H1 (cell line): ENCODE results near the gene MAPK8IP1. TPM values are rescaled to one million over a fixed set of nuclear protein-coding genes. Genes with fewer than 3 reads are reported as not detected.

Source experiments
- CTCF ChIA-PET: fragments of 300-600 bp; sonication (Branson Sonifier 250); formaldehyde crosslinking; loops from one replicate; lab custom pipeline; 2021; ENCODE audit not compliant: partially characterized antibody; lab: Charles Lee
- POLR2A ChIA-PET: fragments of 300-600 bp; sonication (Branson Sonifier 250); formaldehyde crosslinking; loops from one replicate; lab custom pipeline; 2021; ENCODE audit warnings: inconsistent platforms; ENCODE audit not compliant: partially characterized antibody; lab: Charles Lee
- DNase-seq, 2 experiments: peaks; one replicate each; pipeline versions ENCODE4 v3.0.0 to v3.0.0-alpha.2; 2010 to 2022; ENCODE audit warnings: low spot score in 2 of 2, low read depth in 1 of 2, mixed read lengths in 1 of 2
- FAIRE-seq: peaks from 2 replicates; lab custom pipeline; 2011; peaks lifted over from hg19 to GRCh38; lab: Jason Lieb, UNC
- H2AFZ ChIP-seq: 2 replicates; pipeline ENCODE4 v1.8.1; 2012; ENCODE audit warnings: low read length, inconsistent platforms
- H2AK5ac ChIP-seq: 2 replicates; pipeline ENCODE4 v1.6.1; 2013; ENCODE audit warnings: low read depth, low read length
- H2BK120ac ChIP-seq: replicated peaks from 2 replicates; pipeline ENCODE3; 2013; ENCODE audit warnings: low read depth, low read length, inconsistent platforms
- H2BK12ac ChIP-seq: 2 replicates; pipeline ENCODE4 v1.6.1; 2013; ENCODE audit warnings: low read depth, low read length
- H2BK15ac ChIP-seq: 2 replicates; pipeline ENCODE4 v1.6.1; 2013; ENCODE audit warnings: low read length
- H2BK20ac ChIP-seq: 2 replicates; pipeline ENCODE4 v1.6.1; 2013; ENCODE audit warnings: low read length
- H2BK5ac ChIP-seq: 2 replicates; pipeline ENCODE4 v1.6.1; 2013; ENCODE audit warnings: low read depth, low read length
- H3K14ac ChIP-seq: 2 replicates; pipeline ENCODE4 v1.6.1; 2013; ENCODE audit warnings: inconsistent platforms; ENCODE audit not compliant: insufficient read length
- H3K18ac ChIP-seq: 2 replicates; pipeline ENCODE4 v1.6.1; 2013; ENCODE audit warnings: low read length; ENCODE audit errors: extremely low read depth
- H3K23ac ChIP-seq: 2 replicates; pipeline ENCODE4 v1.6.1; 2013; ENCODE audit warnings: inconsistent platforms; ENCODE audit not compliant: insufficient read length
- H3K23me2 ChIP-seq: 2 replicates; pipeline ENCODE4 v1.6.1; 2013; ENCODE audit warnings: low read depth, low read length
- H3K27ac ChIP-seq: 2 replicates; pipeline ENCODE4 v1.6.1; 2011; ENCODE audit warnings: low read depth, low read length, inconsistent platforms
- H3K27me3 ChIP-seq, 4 experiments: replicated peaks in 1 of 4; 1 replicate in 1 of 4; 2 replicates in 3 of 4; pipeline versions ENCODE4 v1.6.1 to v1.8.1; 2011 to 2013; ENCODE audit warnings: low read length in 3 of 4, mild to moderate bottlenecking in 3 of 4, inconsistent platforms in 2 of 4, mixed read lengths in 2 of 4, moderate library complexity in 1 of 4; ENCODE audit not compliant: control insufficient read depth in 3 of 4, insufficient read depth in 3 of 4; ENCODE audit errors: extremely low read depth in 1 of 4
- H3K36me3 ChIP-seq, 4 experiments: 2 replicates each; pipeline versions ENCODE4 v1.6.1 to v1.8.1; 2011 to 2013; ENCODE audit warnings: mild to moderate bottlenecking in 4 of 4, low read length in 3 of 4, moderate library complexity in 2 of 4, control low read depth in 1 of 4, inconsistent platforms in 1 of 4; ENCODE audit not compliant: insufficient read depth in 4 of 4, control insufficient read depth in 2 of 4
- H3K4ac ChIP-seq: replicated peaks from 2 replicates; pipeline ENCODE3; 2013; ENCODE audit warnings: low read length, low read depth, mixed read lengths, inconsistent platforms; ENCODE audit not compliant: insufficient read length
- H3K4me1 ChIP-seq, 4 experiments: replicated peaks in 1 of 4; 1 replicate in 1 of 4; 2 replicates in 3 of 4; pipeline versions ENCODE4 v1.6.1 to v1.8.1; 2011 to 2013; ENCODE audit warnings: low read length in 3 of 4, inconsistent platforms in 2 of 4, mixed read lengths in 1 of 4; ENCODE audit not compliant: insufficient read depth in 4 of 4, control insufficient read depth in 3 of 4
- H3K4me2 ChIP-seq, 2 experiments: 2 replicates each; pipeline versions ENCODE4 v1.6.1 to v1.8.1; 2011 to 2013; ENCODE audit warnings: low read depth in 2 of 2, low read length in 2 of 2, control low read depth in 1 of 2, inconsistent platforms in 1 of 2, mild to moderate bottlenecking in 1 of 2; ENCODE audit not compliant: insufficient read depth in 1 of 2
- H3K4me3 ChIP-seq, 4 experiments: fragments of 200-600, 300-600 bp in 1 of 4; sonication (generic), shearing (Covaris generic), sonication (Bioruptor Twin) in 1 of 4; 2 replicates each; pipeline versions ENCODE4 v1.5.1 to v1.8.1; 2011 to 2016; ENCODE audit warnings: low read length in 4 of 4, low read depth in 3 of 4, control low read depth in 2 of 4, inconsistent platforms in 2 of 4, mild to moderate bottlenecking in 2 of 4, mixed read lengths in 1 of 4, moderate library complexity in 1 of 4; ENCODE audit not compliant: insufficient read depth in 2 of 4; ENCODE audit errors: extremely low read depth in 1 of 4
- H3K56ac ChIP-seq: replicated peaks from 2 replicates; pipeline ENCODE3; 2013; ENCODE audit warnings: low read depth, mild to moderate bottlenecking, mixed read lengths, low read length, inconsistent platforms; ENCODE audit not compliant: insufficient read length
- H3K79me1 ChIP-seq: 2 replicates; pipeline ENCODE4 v1.6.1; 2013; ENCODE audit warnings: low read depth, low read length, control low read depth
- H3K79me2 ChIP-seq, 2 experiments: 2 replicates each; pipeline versions ENCODE4 v1.6.1 to v1.8.1; 2012 to 2013; ENCODE audit warnings: low read length in 2 of 2, mild to moderate bottlenecking in 2 of 2, inconsistent platforms in 1 of 2; ENCODE audit not compliant: insufficient read depth in 2 of 2, control insufficient read depth in 1 of 2
- H3K9ac ChIP-seq, 4 experiments: replicated peaks in 1 of 4; 1 replicate in 1 of 4; 2 replicates in 3 of 4; pipeline versions ENCODE4 v1.6.1 to v1.8.1; 2011 to 2013; ENCODE audit warnings: low read depth in 3 of 4, low read length in 3 of 4, control low read depth in 2 of 4, mild to moderate bottlenecking in 2 of 4, moderate library complexity in 2 of 4, inconsistent platforms in 1 of 4; ENCODE audit errors: extremely low read depth in 1 of 4
- H3K9me3 ChIP-seq, 2 experiments: 2 replicates each; pipeline versions ENCODE4 v1.6.1 to v1.8.1; 2012 to 2013; ENCODE audit warnings: mild to moderate bottlenecking in 2 of 2, moderate library complexity in 2 of 2, control low read depth in 1 of 2, inconsistent platforms in 1 of 2, low read depth in 1 of 2, low read length in 1 of 2, mixed read lengths in 1 of 2; ENCODE audit not compliant: insufficient read depth in 2 of 2
- H4K20me1 ChIP-seq, 2 experiments: replicated peaks in 1 of 2; 2 replicates each; pipeline versions ENCODE3 to v1.8.1; 2011 to 2013; ENCODE audit warnings: inconsistent platforms in 2 of 2, low read length in 2 of 2, mild to moderate bottlenecking in 1 of 2; ENCODE audit not compliant: insufficient read depth in 2 of 2, control insufficient read depth in 1 of 2
- H4K5ac ChIP-seq: 2 replicates; pipeline ENCODE4 v1.6.1; 2013; ENCODE audit warnings: low read length, low read depth, mixed read lengths, inconsistent platforms; ENCODE audit not compliant: insufficient read length
- H4K8ac ChIP-seq: 2 replicates; pipeline ENCODE4 v1.8.0; 2013; ENCODE audit warnings: mild to moderate bottlenecking, moderate library complexity, low read length, inconsistent platforms; ENCODE audit not compliant: insufficient read depth; ENCODE audit errors: extremely low read depth
- H4K91ac ChIP-seq: replicated peaks from 2 replicates; pipeline ENCODE3; 2013; ENCODE audit warnings: low read length, mixed read lengths, inconsistent platforms; ENCODE audit not compliant: insufficient read length
- CEBPB ChIP-seq: IDR thresholded peaks from 2 replicates; pipeline ENCODE4 v1.6.1; 2012; ENCODE audit warnings: low read depth, low read length
- FOSL1 ChIP-seq: IDR thresholded peaks from 2 replicates; pipeline ENCODE4 v1.6.1; 2011; ENCODE audit warnings: mild to moderate bottlenecking, low read depth, low read length, moderate library complexity; ENCODE audit not compliant: insufficient read depth
- HDAC6 ChIP-seq: IDR thresholded peaks from one replicate; pipeline ENCODE4 v1.7.1; 2012; ENCODE audit warnings: low read depth, mild to moderate bottlenecking, inconsistent platforms, low read length, moderate library complexity
- KDM4A ChIP-seq: IDR thresholded peaks from one replicate; pipeline ENCODE4 v1.7.1; 2012; ENCODE audit warnings: low read depth, mild to moderate bottlenecking, moderate library complexity, low read length, inconsistent platforms; ENCODE audit not compliant: severe bottlenecking
- MAFK ChIP-seq: IDR thresholded peaks from 2 replicates; pipeline ENCODE4 v1.6.1; 2012; ENCODE audit warnings: low read depth, mild to moderate bottlenecking, improper control_type of control experiment, low read length
- NANOG ChIP-seq: IDR thresholded peaks from 2 replicates; pipeline ENCODE4 v1.6.1; 2011; ENCODE audit warnings: low read length, low read depth, mild to moderate bottlenecking, inconsistent platforms; ENCODE audit not compliant: insufficient read depth, poor library complexity, severe bottlenecking
- NRF1 ChIP-seq: IDR thresholded peaks from 2 replicates; pipeline ENCODE4 v1.6.1; 2011; ENCODE audit warnings: mild to moderate bottlenecking, low read depth, low read length, improper control_type of control experiment
- PHF8 ChIP-seq: fragments of 200-600 bp; sonication (generic); conservative IDR thresholded peaks from 2 replicates; pipeline ENCODE4 v1.7.1; 2012; ENCODE audit warnings: low read depth, mild to moderate bottlenecking, inconsistent platforms, low read length, moderate library complexity
- POU5F1 ChIP-seq: IDR thresholded peaks from 2 replicates; pipeline ENCODE4 v1.6.1; 2011; ENCODE audit warnings: low read depth, mild to moderate bottlenecking, low read length, moderate library complexity
- RFX5 ChIP-seq: IDR thresholded peaks from 2 replicates; pipeline ENCODE4 v1.6.1; 2011; ENCODE audit warnings: low read depth, low read length, improper control_type of control experiment, borderline replicate concordance
- SP2 ChIP-seq: IDR thresholded peaks from 2 replicates; pipeline ENCODE4 v1.6.1; 2012; ENCODE audit warnings: mild to moderate bottlenecking, low read length, inconsistent platforms
- TAF7 ChIP-seq: optimal IDR thresholded peaks from 2 replicates; pipeline ENCODE3; 2011; ENCODE audit warnings: low read depth, mild to moderate bottlenecking, inconsistent platforms, low read length, moderate library complexity, borderline replicate concordance
- WGBS, 2 experiments: shearing (Covaris generic) in 1 of 2; methylation state at CpG; one replicate each; pipeline versions ENCODE4 v1.1.6 to v1.1.7; 2013 to 2015; ENCODE audit warnings: low lambda C conversion rate in 2 of 2, mixed read lengths in 2 of 2, inconsistent platforms in 1 of 2, low coverage in 1 of 2, missing lambda C conversion rate in 1 of 2; ENCODE audit not compliant: insufficient replicate concordance in 2 of 2, insufficient coverage in 1 of 2, insufficient read length in 1 of 2; ENCODE audit errors: extremely low coverage in 1 of 2, missing lambda C conversion rate in 1 of 2; 5-methylcytosine and 5-hydroxymethylcytosine counted together
- polyA plus RNA-seq, 7 experiments: library from polyadenylated mRNA; depleted of rRNA in 3 of 7; stranded (reverse) in 5 of 7; unstranded in 2 of 7; fragments of >200 nt in 5 of 7; fragments of 200-250 nt in 2 of 7; gene quantifications; 1 replicate in 5 of 7; 2 replicates in 1 of 7; 4 replicates in 1 of 7; pipeline versions ENCODE4 v1.2.1 to v1.2.3, GENCODE V29; 2011 to 2013; ENCODE audit warnings: missing spikeins in 2 of 7, mixed read lengths in 2 of 7
- total RNA-seq: library from RNA; stranded (reverse); fragmentation: NEBNext Ultra II Directional; extraction: Animal tissue kit (Norgen Biotek cat#: 25700); gene quantifications from 2 replicates; pipeline ENCODE4 v1.2.1, GENCODE V29; 2021

The MAPK8IP1 gene
- total and polyA plus RNA-seq, 2 of the 8 experiments (the other 6 are each of a cell fraction or from before 2014, with no cell fraction given) = 32.4 to 40.1 TPM

DNA sequence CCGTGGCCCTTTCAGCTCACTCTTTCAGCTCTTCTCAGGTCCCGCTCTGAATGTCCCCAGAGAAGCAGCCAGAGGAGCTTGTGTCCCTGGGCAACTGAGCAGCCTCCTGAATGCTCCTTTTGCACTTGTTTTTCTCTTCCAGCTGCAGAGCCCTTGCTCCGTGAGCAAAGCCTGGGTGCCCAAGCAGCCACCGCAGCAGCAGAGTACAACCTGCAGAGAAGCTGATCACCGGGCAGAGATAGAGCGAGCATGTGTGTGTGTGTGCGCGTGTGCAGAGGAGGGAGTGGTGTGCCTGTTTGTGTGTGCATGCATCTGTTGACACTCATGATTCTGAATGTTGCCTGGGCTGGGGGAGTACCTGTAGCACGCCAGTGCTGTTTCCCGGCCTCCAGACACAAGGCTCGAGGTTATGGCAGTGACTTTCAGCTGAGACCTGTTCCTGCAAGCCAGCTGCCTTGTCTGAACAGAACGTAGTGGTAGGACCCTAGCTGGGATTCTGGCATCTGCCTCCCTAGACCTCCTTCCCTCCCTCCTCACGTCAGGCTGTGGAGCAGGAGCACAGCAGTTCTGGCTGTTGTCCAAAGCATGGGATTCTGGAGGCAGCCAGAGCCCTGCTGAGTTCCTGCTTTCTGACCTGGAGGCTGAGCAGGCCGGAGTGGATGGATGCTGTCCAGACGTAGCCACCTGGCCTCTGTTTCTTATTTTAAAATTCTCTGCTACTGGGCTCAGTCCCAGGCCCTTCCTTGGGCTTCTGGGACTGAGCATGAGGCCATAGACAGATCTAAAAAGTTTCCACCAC is 4.5 kb upstream of the MAPK8IP1 start:
- H2AFZ ChIP-seq = no peak overlapping the region
- H3K14ac ChIP-seq = no peak overlapping the region
- POLR2A ChIA-PET = interaction anchor here (0.9 to 1.2 kb wide), 2 partner anchors 15 to 27 kb away, joined by 3 to 4 read pairs; no protein-coding TSS in a partner anchor
- H3K4me2 ChIP-seq = no peak overlapping the region
- H2BK15ac ChIP-seq = no peak overlapping the region
- H2AK5ac ChIP-seq = no peak overlapping the region
- WGBS, 2 experiments = 94% methylated on average over 15 of the region's 15 CpGs; no CpG with 5 or more reads in 1 of the 2 experiments
- H3K56ac ChIP-seq = no peak overlapping the region
- DNase-seq (no peak), FAIRE-seq (no peak)
- H4K91ac ChIP-seq = no peak overlapping the region
- H4K5ac ChIP-seq = no peak overlapping the region
- CTCF ChIA-PET = interaction anchor here (0.6 to 5.2 kb wide), 8 partner anchors 9 to 486 kb away, joined by 3 to 41 read pairs (median 4); partner anchors contain the start of gene PEX16
- H3K79me1 ChIP-seq = peaks cover 3% of the 10 kb centered on the region; the same call in 1 of the 2 replicates
- H3K18ac ChIP-seq = no peak overlapping the region
- 0 out of 2 replicates have a peak overlapping the region, but pooled peaks have one; percentile 32 for H2BK20ac ChIP-seq
- peaks cover 2 to 9% (median 7%) of the 10 kb centered on the region in 4 experiments for H3K4me1 ChIP-seq
- no peak overlapping the region for H3K4me3 ChIP-seq
- H3K4ac ChIP-seq = no peak overlapping the region
- H3K9ac ChIP-seq = no peak overlapping the region
- no peak overlapping the region for H3K23ac ChIP-seq
- H3K79me2 ChIP-seq = no peaks in the 10 kb centered on the region
- H4K8ac ChIP-seq = no peak overlapping the region
- no peak overlapping the region for H2BK12ac ChIP-seq
- H4K20me1 ChIP-seq = peaks cover 0 to 5% of the 10 kb centered on the region in 2 experiments
- H3K27ac ChIP-seq = no peak overlapping the region; the same call in 1 of the 2 replicates
- peaks cover 4% of the 10 kb centered on the region; the same call in 1 of the 2 replicates for H3K23me2 ChIP-seq
- no peaks in the 10 kb centered on the region; a peak in 2 of 8 replicates for H3K36me3 ChIP-seq
- H2BK120ac ChIP-seq = no peak overlapping the region
- no peaks in the 10 kb centered on the region for H3K9me3 ChIP-seq
- H3K27me3 ChIP-seq = no peaks in the 10 kb centered on the region; a peak in 2 of 7 replicates
- H2BK5ac ChIP-seq = no peak overlapping the region; the same call in 1 of the 2 replicates
- TF ChIP-seq RFX5 (no peak), KDM4A (no peak), POU5F1 (no peak), NRF1 (no peak), TAF7 (no peak), FOSL1 (no peak), CEBPB (no peak), HDAC6 (no peak), SP2 (no peak), MAFK (no peak), PHF8 (no peak), NANOG (no peak)
